GM13976 (cell line): ENCODE results near the gene C9orf50.
A peak's percentile ranks its signal among the peaks of the same experiment; 100 is the strongest.

ENCODE experiments used
- DNase-seq: peaks from one replicate; pipeline ENCODE4 v3.0.0; 2012; ENCODE audit warnings: low spot score
- CTCF ChIP-seq: IDR thresholded peaks from 2 replicates; pipeline ENCODE4 v1.5.1; 2012; ENCODE audit warnings: borderline replicate concordance, mild to moderate bottlenecking; ENCODE audit not compliant: insufficient read depth; ENCODE audit errors: extremely low read depth, missing control alignments, control extremely low read depth
- in situ Hi-C: fragments of 300-500 bp; cut with MboI; formaldehyde crosslinking; loops from one replicate; pipeline ENCODE4 v1.12.0; 2022; ENCODE audit warnings: low sequenced_read_pairs, mixed read lengths, inconsistent platforms; ENCODE audit not compliant: unreplicated experiment

C9orf50 gene

DNA sequence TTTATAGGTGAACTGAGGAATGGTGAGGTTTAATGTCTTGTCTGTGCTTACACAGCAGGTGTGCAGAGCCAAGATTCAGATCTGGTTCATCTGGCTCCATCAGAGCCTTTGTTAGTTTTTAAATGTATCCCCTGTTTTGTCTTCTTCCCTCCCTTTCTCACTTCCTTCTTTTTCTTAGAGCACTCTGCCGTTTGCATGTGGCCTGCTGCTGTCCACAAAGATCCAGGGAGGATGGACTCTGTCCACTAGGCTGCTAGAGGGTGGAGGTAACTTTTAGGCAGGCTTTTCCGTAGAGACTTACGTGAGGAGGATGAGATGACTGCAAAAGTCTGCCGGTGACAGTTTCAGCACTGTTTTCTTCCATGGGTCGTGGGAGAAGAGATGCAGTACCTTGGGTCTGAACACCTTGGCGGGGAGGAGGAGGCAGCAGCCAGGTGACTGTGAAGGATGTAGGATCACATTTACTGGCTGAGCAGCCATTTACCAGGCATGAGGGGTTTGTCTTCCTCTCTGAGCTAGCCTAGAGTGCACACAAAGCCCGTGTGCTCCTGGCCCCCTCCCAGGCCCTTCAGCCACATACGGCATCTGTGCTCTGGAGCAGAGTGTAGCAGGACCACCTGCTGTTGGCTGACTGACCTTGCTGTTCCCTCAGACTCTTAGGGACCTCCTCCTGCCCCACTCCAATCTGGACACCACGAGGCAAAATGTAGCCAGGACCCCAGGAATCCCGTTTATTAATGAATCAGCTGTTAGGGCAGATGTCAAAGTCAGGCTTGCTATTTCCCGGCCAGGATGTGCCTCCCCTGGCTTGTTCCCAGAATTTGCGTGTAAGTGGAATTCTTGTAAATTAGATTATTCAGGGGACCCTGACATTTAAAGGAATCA, 6.9 kb upstream of the C9orf50 start:
- in situ Hi-C loops, result no loop called here
- DNase-seq, result no peak
- TF ChIP-seq CTCF, result no peak

DNA sequence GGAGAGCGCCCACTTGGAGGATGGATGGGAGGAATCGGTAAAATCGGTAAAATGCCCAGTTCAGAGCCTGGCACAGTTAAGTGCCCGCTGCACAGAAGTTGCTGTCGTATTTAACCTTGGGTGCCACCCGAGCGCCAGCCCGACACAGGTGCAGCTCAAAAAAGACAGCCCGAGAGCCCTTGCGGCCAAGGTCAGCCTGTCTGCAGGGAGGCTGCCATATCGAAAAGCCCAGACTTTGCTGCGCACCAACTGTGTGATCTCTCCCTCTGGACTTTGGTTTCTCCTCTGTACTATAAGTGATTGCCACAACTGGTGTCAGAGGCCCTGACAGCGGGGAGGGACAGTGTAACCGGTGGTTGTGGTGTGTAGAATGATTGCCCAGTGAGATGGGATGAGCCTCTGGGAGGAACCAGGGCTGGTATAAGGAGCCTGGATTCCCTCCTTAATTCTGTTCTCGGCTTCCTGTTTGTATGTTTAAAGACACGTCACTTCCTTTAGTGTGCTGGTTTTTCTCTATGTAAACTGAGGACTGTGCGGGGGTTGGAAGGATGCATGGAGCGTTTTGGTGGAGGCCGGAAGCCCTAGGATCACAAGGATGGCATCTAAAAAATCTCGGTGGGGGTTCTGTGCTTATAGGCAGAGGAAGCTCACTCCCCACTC, 5.9 kb upstream of the C9orf50 start:
- no peak for TF ChIP-seq CTCF
- in situ Hi-C loops, result no loop called here
- DNase-seq, result no peak

DNA sequence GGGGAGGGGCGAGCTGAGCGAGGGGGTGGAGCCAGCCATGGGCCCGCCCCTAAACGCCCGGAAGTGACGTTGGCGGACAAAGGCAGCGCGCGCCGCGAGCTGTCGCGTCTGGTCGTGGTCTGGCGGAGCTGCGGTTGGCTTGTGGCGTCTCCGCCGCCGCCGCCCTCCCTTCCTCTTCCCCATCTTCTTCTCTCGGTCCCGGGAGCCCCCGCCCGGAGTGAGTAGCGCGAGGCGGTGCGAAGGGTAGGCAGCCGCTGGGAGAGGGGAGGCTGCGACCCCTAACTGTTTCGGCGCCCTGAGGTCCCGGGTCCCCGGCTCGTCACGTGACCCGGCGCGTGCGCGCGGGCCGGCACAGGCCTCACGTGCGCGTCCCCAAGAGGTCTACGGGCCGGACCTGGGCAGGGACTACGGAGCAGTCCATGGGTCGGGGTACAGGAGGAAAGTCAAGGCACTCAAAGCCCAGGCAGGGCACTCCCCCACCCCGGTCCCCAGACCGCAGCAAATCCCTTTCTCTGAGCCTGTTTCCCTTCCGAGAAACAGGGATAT, 5.3 kb upstream of the C9orf50 start, which contains the start of gene NTMT1:
NTMT1 (plus strand) TSS at position 85 of the 546 bp plus-strand sequence. CDS start 6,541 bp downstream, outside the sequence.
- peak; percentile 96 for DNase-seq
- no peak for TF ChIP-seq CTCF
- in situ Hi-C loops, result no loop called here

DNA sequence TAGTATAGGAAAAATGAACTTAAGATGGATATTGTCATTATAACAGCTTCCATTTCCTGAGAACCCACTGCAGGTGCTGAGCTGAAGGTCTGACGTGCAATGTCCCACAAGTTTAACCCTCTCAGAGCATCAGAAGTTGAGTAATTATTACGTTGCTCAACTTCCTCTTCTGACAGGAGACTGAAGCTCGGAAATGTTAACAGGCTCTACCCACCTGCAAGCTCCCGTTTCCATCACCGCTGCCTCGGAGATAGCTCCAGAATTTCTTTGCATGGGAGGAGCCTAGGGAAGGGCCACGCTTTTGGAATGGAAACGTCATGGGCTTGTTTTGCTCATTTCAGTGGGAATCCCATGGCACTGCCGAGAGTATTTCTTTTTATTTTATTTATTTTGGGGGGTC, 4.0 kb upstream of the C9orf50 start:
- in situ Hi-C loops, result no loop called here
- no peak for TF ChIP-seq CTCF
- DNase-seq, result peak; percentile 59

DNA sequence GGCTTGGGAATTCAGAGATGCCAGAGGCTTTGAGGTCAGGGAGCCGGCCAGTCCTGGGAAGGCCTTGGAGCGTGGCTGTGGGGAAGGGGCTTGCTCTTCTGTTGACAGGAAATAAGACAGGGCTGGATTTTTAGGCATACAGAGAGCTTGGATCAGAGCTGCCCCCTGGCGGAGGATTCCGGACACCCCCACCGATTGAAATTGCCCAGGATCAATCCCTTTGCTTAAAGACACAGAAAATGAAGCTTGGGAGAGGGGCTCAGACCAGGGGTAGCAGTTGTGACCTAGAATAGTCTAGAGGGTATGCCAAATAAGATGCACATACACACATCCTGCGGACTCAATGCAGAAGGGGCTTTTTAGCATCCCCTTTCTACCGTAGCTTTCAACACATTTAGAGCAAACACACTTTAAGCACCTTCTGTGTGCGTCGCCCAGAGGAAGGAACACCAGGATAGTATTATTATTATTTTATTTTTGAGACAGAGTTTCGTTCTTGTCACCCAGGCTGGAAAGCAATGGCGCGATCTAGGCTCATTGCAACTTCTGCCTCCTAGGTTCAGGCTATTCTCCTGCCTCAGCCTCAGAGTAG, 3.4 kb upstream of the C9orf50 start:
- DNase-seq, result peak; percentile 78
- in situ Hi-C loops, result no loop called here
- peak; percentile 72 for TF ChIP-seq CTCF

GRCh38 chr9:129623331-129623730, 2.4 kb upstream of the C9orf50 start:
- TF ChIP-seq CTCF, result no peak
- in situ Hi-C loops, result no loop called here

More at GRCh38 chr9:129623331-129623730, 2.4 kb upstream of the C9orf50 start:
- DNase-seq, result no peak
